Renal cortical epithelial cell (primary cell): Measurements from ENCODE around the gene TMED10. TPM values are rescaled to one million over a fixed set of nuclear protein-coding genes. Genes with fewer than 3 reads are reported as not detected.

Source experiments
- DNase-seq: peaks from one replicate; pipeline ENCODE4 v3.0.0-alpha.2; 2011; ENCODE audit warnings: low read depth
- total RNA-seq: library from RNA; depleted of rRNA; stranded (reverse); fragments of >200 nt; gene quantifications from 2 replicates; pipeline ENCODE4 v1.2.3, GENCODE V29; 2014

The TMED10 gene
- total RNA-seq, 1 donor from 2014 or later = 361 TPM

- DNase-seq = peak; percentile 11
Observed at GRCh38 chr14:75127903-75128595, 48.4 kb downstream of the TMED10 start.

DNA sequence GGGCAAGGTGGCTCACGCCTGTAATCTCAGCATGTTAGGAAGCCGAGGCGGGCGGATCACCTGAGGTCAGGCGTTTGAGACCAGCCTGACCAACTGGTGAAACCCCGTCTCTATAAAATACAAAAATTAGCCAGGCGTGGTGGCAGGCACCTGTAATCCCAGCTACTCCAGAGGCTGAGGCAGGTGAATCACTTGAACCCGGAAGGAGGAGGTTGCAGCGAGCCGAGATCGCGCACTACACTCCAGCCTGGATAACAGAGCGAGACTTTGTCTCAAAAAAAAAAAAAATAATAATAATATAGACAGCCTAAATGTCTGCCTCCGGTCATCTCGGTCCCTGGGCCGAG, 49.0 kb downstream of the TMED10 start:
- DNase-seq = peak; percentile 25

- peak; percentile 65 for DNase-seq
Observed at GRCh38 chr14:75126679-75127473, 49.5 kb downstream of the TMED10 start, which contains the start of gene NEK9. TSS of gene NEK9 (minus strand) at chr14:75127048. CDS start at chr14:75126921, 127 bp downstream.

GRCh38 chr14:75126121-75126544, 50.3 kb downstream of the TMED10 start:
- DNase-seq = no peak

GRCh38 chr14:75125617-75126016, 50.8 kb downstream of the TMED10 start:
- peak; percentile 67 for DNase-seq

DNA sequence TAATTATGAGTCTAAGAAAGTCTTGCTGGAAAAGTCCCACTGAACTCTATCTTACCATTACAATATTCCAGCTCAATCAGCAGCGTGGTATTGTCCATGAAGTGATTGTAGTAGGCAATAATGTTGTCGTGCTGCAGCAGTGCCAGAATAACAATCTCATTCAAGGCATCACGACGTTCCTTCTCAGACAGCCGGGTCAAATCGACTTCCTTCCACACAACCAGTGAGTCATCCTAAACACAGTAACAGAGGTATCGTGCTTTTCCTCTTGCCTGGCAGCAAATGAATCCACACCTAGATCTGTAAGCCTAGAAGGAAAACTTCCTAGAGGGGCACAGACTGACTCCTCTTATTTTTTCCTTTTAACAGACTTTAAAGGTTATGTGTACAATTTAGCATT, 52.4 kb downstream of the TMED10 start:
- peak; percentile 89 for DNase-seq

GRCh38 chr14:75121552-75121951, 54.9 kb downstream of the TMED10 start:
- DNase-seq = no peak

DNA sequence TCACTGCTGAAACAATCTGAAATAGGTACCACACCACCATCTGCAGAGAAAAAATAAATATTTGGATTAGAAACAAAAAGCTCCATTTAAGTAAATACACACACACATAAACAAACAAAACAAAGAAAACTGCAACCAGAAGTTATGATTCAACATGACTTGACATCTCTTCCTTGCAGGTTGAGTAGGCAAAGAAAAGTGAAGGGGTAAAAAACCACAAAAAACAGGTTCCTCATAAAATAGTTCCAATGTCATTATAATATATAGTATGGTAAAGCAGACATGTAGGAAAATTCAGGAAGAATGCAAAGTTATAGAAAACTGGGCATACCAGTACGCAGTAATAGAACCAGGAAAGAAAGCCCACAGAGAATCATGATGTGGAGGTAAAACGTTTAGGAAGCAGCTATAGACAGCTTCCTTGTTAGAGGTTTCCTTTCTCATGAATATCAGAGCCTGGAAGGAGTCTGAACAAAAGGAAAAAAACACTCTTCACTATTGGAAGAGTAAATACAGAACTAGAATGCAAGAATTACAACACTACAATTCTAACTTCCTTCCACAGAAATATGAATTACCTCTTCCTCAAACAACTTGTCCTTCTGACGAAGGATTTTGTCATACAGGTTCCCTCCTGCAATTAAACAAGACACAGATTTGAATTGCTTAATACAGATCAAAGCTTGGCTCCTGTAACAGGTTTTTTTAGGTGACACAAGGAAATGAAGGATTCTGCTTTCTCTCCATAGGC, 55.7 kb downstream of the TMED10 start:
- DNase-seq = no peak

DNA sequence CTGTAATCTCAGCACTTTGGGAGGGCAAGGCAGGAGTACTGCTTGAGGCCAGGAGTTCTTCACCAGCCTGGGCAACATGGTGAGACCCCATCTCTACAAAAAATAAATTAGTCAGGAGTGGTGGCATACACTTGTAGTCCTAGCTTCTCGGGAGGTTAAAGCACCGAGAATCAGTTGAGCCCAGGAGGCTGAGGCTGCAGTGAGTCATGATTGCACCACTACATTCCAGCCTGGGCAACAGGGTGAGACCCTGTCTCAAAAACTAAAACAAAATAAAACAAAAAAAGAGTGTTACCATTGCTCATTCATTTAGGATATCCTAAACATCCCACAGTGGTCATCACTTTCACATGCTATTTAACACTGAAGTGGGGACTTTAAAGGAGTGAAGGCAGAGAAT, 57.4 kb downstream of the TMED10 start:
- DNase-seq = peak; percentile 33

DNA sequence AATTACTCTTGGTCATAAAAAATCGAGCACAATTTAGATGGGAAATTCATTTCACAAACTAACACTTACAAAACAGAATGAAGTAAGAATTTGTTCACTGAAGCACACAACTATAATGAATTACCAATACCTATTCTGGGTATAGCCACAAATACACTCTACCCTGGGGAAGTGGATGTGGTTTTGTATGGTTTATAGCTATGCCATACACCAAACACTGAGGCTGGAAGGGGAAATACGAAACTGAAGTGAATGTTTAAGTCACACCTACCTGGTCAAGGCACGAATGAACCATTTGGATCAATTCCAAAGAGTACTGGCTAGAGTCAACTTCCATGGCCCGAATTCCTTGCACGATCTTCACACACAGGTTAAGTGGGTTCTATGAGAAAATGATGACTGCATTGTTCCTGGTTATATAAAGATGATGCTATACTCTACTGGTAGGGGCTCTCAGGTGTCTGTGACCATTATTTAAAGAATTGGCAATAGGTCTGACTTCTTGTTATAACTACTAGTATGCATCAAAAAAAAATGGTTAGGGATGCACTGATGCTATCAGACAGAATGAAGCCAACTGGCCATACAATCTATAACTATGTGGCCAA, 62.4 kb downstream of the TMED10 start:
- no peak for DNase-seq

DNA sequence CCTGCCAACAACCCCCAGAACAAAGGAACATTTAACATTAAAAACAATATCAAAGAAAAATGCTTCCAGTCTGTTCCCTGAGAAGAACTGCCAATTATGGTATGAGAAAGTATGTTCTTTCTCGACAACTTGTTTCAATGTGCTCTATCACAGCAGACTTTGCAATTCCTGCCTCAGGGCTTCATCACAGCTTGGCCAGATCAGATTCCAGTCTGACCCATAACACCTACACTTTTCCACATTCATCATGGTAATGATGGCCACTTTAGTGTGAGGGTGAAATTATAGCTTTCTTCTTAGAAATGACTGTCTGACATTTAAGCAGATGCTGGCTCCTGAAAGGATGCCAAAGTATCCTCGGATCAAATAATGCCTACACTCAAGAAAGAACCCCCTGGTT, 66.5 kb downstream of the TMED10 start:
- DNase-seq = no peak

GRCh38 chr14:75107186-75107585, 69.2 kb downstream of the TMED10 start:
- DNase-seq = no peak

DNA sequence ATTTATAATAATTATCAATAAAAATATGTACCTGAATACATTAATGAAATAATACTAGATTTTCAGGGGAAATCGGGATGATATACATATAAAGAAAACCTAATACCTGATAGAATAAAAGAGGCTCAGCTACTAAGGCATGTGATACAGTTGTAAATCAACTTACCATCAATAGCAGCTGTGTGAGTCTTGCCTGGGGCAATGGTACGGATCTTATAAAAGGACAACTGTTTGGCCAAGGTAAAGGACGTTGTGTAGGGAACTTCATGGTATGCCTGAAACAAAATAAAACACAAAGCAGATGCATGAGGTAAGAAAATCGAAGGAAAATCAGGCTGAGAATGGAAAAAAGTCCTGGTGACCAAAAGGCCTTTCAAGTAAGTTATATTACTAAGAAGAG, 74.9 kb downstream of the TMED10 start:
- no peak for DNase-seq

DNA sequence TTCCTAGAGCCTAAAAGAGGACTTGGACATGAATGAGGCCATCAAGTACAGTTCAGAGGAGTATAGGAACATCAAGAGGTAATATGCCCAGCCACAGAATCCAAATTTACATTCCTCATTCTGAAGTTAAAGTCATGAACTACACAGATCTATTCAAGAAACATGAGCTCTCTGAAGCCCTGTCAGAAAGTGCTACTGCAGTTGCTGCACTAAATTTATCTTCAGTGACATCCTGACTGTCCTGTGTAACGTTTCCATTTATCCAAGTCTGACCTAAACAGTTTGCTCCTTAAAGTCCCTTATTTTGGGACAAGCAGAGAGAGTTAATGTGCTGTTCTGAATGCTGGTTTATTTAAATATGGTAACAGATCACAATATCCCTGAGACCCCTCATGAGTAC, 77.7 kb downstream of the TMED10 start:
- no peak for DNase-seq

- no peak for DNase-seq
Observed at GRCh38 chr14:75098212-75098611, 78.2 kb downstream of the TMED10 start.

DNA sequence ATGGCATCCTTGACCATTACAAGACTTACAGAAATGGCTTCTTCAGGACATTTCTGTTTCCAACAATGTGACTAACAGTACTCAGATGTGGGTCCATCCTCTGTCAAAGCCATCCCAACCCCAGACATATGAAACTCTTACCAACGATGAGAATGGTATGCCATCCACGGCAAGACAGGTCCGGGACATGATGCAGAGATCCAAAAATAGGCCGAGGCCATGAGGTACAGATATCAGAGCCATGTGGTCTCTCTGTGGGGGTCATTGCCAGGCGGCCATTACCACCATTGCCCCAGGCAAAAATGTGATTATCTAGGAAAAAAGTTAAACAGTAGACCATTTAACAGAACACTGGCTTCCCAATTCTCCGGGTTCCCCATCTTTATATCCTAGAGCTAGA, 79.5 kb downstream of the TMED10 start:
- no peak for DNase-seq

- DNase-seq = no peak
Observed at GRCh38 chr14:75095690-75096089, 80.7 kb downstream of the TMED10 start.

- no peak for DNase-seq
Observed at GRCh38 chr14:75094896-75095295, 81.5 kb downstream of the TMED10 start.

DNA sequence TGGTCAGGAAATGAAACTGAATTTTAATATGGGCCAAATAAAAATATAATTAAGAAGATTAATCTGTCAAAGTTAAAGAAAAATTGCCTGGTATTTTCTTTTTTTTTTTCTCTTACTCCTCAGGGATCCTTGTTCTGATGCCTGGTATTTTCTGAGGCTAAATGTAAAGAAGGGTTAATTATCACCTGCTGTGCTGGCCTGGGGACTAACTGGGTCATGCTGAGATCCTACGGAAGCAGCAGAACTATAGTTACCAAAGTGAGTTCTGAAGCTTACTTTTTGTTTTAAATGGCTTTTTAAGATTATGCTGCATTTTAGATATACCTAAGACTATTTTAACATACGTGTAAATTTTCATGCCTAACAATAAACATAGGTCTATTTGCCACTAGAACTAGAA, 83.7 kb downstream of the TMED10 start:
- DNase-seq = no peak

DNA sequence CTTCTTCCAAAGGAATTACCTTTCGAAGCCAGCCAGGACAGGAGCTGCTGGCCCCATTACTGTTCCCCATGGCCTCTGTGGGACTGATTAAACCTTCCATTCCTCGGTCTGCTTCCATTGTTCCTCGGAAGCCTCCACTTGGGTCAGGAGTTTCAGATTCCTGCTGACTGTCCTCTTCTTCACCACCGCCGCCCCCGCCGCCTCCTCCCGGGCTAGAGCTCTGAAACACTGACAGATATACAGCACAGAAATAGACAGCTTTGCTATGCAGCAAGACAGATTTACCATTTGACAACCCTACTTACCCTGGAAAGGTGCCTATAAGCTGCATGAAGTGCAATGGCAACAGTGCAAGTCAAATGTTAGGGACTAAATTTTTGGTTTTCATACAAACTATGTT, 85.2 kb downstream of the TMED10 start:
- DNase-seq = no peak

GRCh38 chr14:75090353-75090752, 86.1 kb downstream of the TMED10 start:
- DNase-seq = no peak
